Measurements from ENCODE around the gene CDCA8.
"Not testable (repeated sequence)": the region's sequence is repeated elsewhere in the genome, so short reads cannot be mapped to it uniquely, and the experiment has no call there.

CDCA8 gene

GRCh38 chr1:37728416-37728815, 36.1 kb downstream of the CDCA8 start:
- in situ Hi-C loops (cut with MboI; ENCODE audit: low sequenced_read_pairs, unreplicated experiment), result no loop called here
- TF ChIP-seq CTCF (IDR thresholded peaks at IDR 0.05; ENCODE audit: borderline replicate concordance, control extremely low read depth, extremely low read depth, insufficient read depth, missing control alignments), result no peak
- no peak for DNase-seq (ENCODE audit: low spot score)

GRCh38 chr1:37730376-37730775, 38.1 kb downstream of the CDCA8 start:
- in situ Hi-C loops (cut with MboI; ENCODE audit: low sequenced_read_pairs, unreplicated experiment), result no loop called here
- no peak for TF ChIP-seq CTCF (IDR thresholded peaks at IDR 0.05; ENCODE audit: borderline replicate concordance, control extremely low read depth, extremely low read depth, insufficient read depth, missing control alignments)
- no peak for DNase-seq (ENCODE audit: low spot score)

GRCh38 chr1:37731312-37732019, 39.1 kb downstream of the CDCA8 start:
- no peak for TF ChIP-seq CTCF (IDR thresholded peaks at IDR 0.05; ENCODE audit: borderline replicate concordance, control extremely low read depth, extremely low read depth, insufficient read depth, missing control alignments)
- DNase-seq (ENCODE audit: low spot score), result peak; percentile 3
- in situ Hi-C loops (cut with MboI; ENCODE audit: low sequenced_read_pairs, unreplicated experiment), result no loop called here

GRCh38 chr1:37732111-37732780, 39.9 kb downstream of the CDCA8 start:
- peak; percentile 11 for DNase-seq (ENCODE audit: low spot score)
- no peak for TF ChIP-seq CTCF (IDR thresholded peaks at IDR 0.05; ENCODE audit: borderline replicate concordance, control extremely low read depth, extremely low read depth, insufficient read depth, missing control alignments)
- in situ Hi-C loops (cut with MboI; ENCODE audit: low sequenced_read_pairs, unreplicated experiment), result no loop called here

GRCh38 chr1:37734629-37735591, 42.6 kb downstream of the CDCA8 start:
- in situ Hi-C loops (cut with MboI; ENCODE audit: low sequenced_read_pairs, unreplicated experiment), result no loop called here
- no peak for TF ChIP-seq CTCF (IDR thresholded peaks at IDR 0.05; ENCODE audit: borderline replicate concordance, control extremely low read depth, extremely low read depth, insufficient read depth, missing control alignments)
- peak; percentile 56 for DNase-seq (ENCODE audit: low spot score)

- in situ Hi-C loops (cut with MboI; ENCODE audit: low sequenced_read_pairs, unreplicated experiment); DNase-seq (ENCODE audit: low spot score): not testable (repeated sequence)
These were observed 45.7 kb downstream of the CDCA8 start for GRCh38 chr1:37737975-37738374.

GRCh38 chr1:37738619-37739018, 46.3 kb downstream of the CDCA8 start:
- in situ Hi-C loops (cut with MboI; ENCODE audit: low sequenced_read_pairs, unreplicated experiment); DNase-seq (ENCODE audit: low spot score): not testable (repeated sequence)

All from GM13976 (cell line).